ENCODE results near the gene LGALS8. TPM values are rescaled to one million over a fixed set of nuclear protein-coding genes. Genes with fewer than 3 reads are reported as not detected.
A peak's percentile ranks its signal among the peaks of the same experiment; 100 is the strongest.

LGALS8 gene
- total RNA-seq, 1 experiment from 2014 or later = 35.3 TPM

DNA sequence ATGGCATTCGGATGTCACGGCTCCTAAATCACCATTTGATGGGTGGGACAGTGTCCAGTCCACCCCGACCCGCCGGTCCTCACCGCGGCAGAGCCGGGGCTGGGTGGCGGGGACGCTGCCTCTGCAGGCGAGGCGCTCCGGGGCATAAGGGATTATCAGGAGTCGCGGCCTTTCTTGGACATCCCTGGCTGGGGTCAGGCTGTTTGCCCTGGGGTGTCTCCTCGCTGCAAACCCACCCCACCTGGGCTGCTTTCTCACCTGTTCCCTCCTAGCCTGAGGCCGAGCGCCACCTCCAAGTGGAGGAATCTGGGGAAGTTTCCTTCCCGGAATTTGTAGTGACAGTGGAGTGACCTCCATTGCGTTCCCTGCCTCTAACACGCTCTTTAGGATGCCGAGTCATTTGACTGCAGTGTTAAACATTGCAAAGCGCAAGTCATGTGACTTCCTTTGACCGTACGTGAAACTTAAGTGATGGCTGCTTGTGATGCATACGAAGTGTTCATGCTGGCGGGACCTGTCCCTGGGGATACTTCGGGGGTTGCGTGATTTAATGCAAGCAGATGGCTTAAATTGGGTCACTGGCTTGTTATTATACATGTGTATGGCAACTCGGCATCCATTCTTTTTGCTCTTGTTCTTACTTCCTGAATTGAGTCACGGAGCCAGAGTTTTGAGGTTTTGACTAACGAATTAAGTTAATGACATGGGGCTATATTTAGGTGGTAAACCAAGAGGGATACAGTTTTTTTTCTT lies 536 bp downstream of the LGALS8 start:
- peak overlapping the region; percentile 67 for H3K4me3 ChIP-seq (ENCODE audit: low read depth, low read length, poor library complexity, severe bottlenecking)
- peak; percentile 83 for DNase-seq (ENCODE audit: low spot score)
- POLR2A ChIA-PET (ENCODE audit: low non-redundant PET) = no interaction called here
- TF ChIP-seq EZH2 (IDR thresholded peaks at IDR 0.05; ENCODE audit: borderline replicate concordance, low read depth, low read length, poor library complexity, severe bottlenecking) = no peak
- TF ChIP-seq, protein P1, sequence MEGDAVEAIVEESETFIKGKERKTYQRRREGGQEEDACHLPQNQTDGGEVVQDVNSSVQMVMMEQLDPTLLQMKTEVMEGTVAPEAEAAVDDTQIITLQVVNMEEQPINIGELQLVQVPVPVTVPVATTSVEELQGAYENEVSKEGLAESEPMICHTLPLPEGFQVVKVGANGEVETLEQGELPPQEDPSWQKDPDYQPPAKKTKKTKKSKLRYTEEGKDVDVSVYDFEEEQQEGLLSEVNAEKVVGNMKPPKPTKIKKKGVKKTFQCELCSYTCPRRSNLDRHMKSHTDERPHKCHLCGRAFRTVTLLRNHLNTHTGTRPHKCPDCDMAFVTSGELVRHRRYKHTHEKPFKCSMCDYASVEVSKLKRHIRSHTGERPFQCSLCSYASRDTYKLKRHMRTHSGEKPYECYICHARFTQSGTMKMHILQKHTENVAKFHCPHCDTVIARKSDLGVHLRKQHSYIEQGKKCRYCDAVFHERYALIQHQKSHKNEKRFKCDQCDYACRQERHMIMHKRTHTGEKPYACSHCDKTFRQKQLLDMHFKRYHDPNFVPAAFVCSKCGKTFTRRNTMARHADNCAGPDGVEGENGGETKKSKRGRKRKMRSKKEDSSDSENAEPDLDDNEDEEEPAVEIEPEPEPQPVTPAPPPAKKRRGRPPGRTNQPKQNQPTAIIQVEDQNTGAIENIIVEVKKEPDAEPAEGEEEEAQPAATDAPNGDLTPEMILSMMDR (conservative IDR thresholded peaks at IDR 0.05; ENCODE audit: low read depth, low read length) = no peak
- peak overlapping the region; percentile 78 for H3K27ac ChIP-seq (ENCODE audit: low read depth, low read length, poor library complexity, severe bottlenecking)
- intact Hi-C loops (cut with micrococcal nuclease; ENCODE audit: unreplicated experiment) = no loop called here
- CTCF ChIA-PET = no interaction called here
- H3K9me3 ChIP-seq (ENCODE audit: low read depth, low read length, poor library complexity, severe bottlenecking) = no peaks in the 10 kb centered on the region
- no peaks in the 10 kb centered on the region for H3K27me3 ChIP-seq (replicated peaks; ENCODE audit: insufficient read depth, low read depth, low read length, poor library complexity)
- H3K36me3 ChIP-seq (ENCODE audit: insufficient read depth, low read length, poor library complexity, severe bottlenecking) = no peaks in the 10 kb centered on the region
- peaks cover 4% of the 10 kb centered on the region for H3K4me1 ChIP-seq (ENCODE audit: insufficient read depth, low read length, poor library complexity, severe bottlenecking)
- BruUV-seq (replicated peaks) = no TSS peak

DNA sequence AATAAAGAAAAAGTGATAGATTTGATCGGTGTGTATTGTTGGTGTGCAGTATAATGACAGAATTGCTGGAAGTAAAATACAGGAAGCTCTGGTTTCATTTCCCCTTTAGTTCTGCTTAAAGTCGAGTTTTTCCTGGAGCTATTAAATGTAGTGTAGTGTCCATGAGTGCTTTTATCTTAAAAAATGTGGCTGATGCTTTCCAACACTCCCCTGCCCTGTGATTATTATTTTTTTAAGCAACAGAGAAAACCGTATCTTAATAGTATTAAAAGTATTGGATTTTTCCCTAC lies 1.1 kb downstream of the LGALS8 start:
- ChIA-PET POLR2A (ENCODE audit: low non-redundant PET) (no interaction called here), CTCF (no interaction called here)
- Histone ChIP-seq H3K9me3 (ENCODE audit: low read depth, low read length, poor library complexity, severe bottlenecking) (no peaks in the 10 kb centered on the region), H3K4me3 (ENCODE audit: low read depth, low read length, poor library complexity, severe bottlenecking) (peak overlapping the region; percentile 67), H3K27me3 (replicated peaks; ENCODE audit: insufficient read depth, low read depth, low read length, poor library complexity) (no peaks in the 10 kb centered on the region), H3K36me3 (ENCODE audit: insufficient read depth, low read length, poor library complexity, severe bottlenecking) (no peaks in the 10 kb centered on the region), H3K4me1 (ENCODE audit: insufficient read depth, low read length, poor library complexity, severe bottlenecking) (peaks cover 4% of the 10 kb centered on the region), H3K27ac (ENCODE audit: low read depth, low read length, poor library complexity, severe bottlenecking) (peak overlapping the region; percentile 78)
- no peak for DNase-seq (ENCODE audit: low spot score)
- no TSS peak for BruUV-seq (replicated peaks)
- TF ChIP-seq EZH2 (IDR thresholded peaks at IDR 0.05; ENCODE audit: borderline replicate concordance, low read depth, low read length, poor library complexity, severe bottlenecking) = no peak
- intact Hi-C loops (cut with micrococcal nuclease; ENCODE audit: unreplicated experiment) = no loop called here

DNA sequence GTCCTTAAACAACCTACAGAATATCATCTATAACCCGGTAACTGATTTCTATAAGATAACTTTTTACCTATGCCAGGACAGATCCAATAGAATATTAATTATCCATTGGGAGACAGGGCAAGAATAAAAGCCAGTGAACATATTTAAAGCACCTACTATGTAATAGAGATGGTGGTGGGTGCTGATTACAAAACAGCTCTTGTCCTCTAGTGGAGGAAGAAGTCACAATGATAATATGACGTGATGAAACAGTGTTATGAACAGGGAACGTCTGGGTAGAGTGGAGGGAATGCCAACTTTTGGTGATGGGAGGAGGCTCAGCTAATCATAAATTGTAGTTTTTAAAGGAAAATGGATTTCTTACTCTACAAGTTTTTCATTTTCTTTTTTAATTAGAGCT lies 2.3 kb downstream of the LGALS8 start:
- no peak for DNase-seq (ENCODE audit: low spot score)
- no peaks in the 10 kb centered on the region for H3K9me3 ChIP-seq (ENCODE audit: low read depth, low read length, poor library complexity, severe bottlenecking)
- BruUV-seq (replicated peaks) = no TSS peak
- H3K4me3 ChIP-seq (ENCODE audit: low read depth, low read length, poor library complexity, severe bottlenecking) = no peak overlapping the region
- H3K36me3 ChIP-seq (ENCODE audit: insufficient read depth, low read length, poor library complexity, severe bottlenecking) = no peaks in the 10 kb centered on the region
- TF ChIP-seq EZH2 (IDR thresholded peaks at IDR 0.05; ENCODE audit: borderline replicate concordance, low read depth, low read length, poor library complexity, severe bottlenecking) = no peak
- TF ChIP-seq, protein P1 (conservative IDR thresholded peaks at IDR 0.05; ENCODE audit: low read depth, low read length) = no peak
- ChIA-PET CTCF (no interaction called here), POLR2A (ENCODE audit: low non-redundant PET) (no interaction called here)
- H3K27me3 ChIP-seq (replicated peaks; ENCODE audit: insufficient read depth, low read depth, low read length, poor library complexity) = no peaks in the 10 kb centered on the region
- intact Hi-C loops (cut with micrococcal nuclease; ENCODE audit: unreplicated experiment) = no loop called here
- H3K4me1 ChIP-seq (ENCODE audit: insufficient read depth, low read length, poor library complexity, severe bottlenecking) = peaks cover 4% of the 10 kb centered on the region
- H3K27ac ChIP-seq (ENCODE audit: low read depth, low read length, poor library complexity, severe bottlenecking) = no peak overlapping the region

DNA sequence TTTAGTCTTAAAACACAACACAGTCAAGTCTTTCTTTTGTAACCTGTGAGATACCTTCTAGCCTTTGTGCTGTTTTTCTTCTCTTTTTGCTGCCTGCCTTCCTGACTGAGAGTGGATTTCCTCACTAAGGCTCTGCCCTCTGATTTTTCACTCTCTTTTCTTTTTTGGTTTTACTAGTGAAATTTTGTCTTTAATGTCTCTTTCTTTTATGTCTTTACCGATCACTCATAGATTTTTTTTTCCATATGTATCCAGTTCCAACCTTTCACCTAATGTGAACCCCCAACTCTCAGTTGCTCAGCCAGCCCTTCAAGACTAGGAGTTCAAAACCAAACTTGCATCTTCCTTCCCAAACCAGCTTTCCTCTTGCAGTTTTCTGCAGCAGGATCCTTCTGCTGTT lies 6.5 kb downstream of the LGALS8 start:
- no peak for DNase-seq (ENCODE audit: low spot score)
- Histone ChIP-seq H3K9me3 (ENCODE audit: low read depth, low read length, poor library complexity, severe bottlenecking) (no peaks in the 10 kb centered on the region), H3K4me3 (ENCODE audit: low read depth, low read length, poor library complexity, severe bottlenecking) (no peak overlapping the region), H3K27me3 (replicated peaks; ENCODE audit: insufficient read depth, low read depth, low read length, poor library complexity) (no peaks in the 10 kb centered on the region), H3K27ac (ENCODE audit: low read depth, low read length, poor library complexity, severe bottlenecking) (no peak overlapping the region), H3K4me1 (ENCODE audit: insufficient read depth, low read length, poor library complexity, severe bottlenecking) (peaks cover 2% of the 10 kb centered on the region), H3K36me3 (ENCODE audit: insufficient read depth, low read length, poor library complexity, severe bottlenecking) (no peaks in the 10 kb centered on the region)
- no TSS peak for BruUV-seq (replicated peaks)
- ChIA-PET CTCF (no interaction called here), POLR2A (ENCODE audit: low non-redundant PET) (no interaction called here)
- intact Hi-C loops (cut with micrococcal nuclease; ENCODE audit: unreplicated experiment) = loop anchor here (2.0 kb wide), 1 partner anchor 427 kb away; no protein-coding TSS in a partner anchor
- no peak for TF ChIP-seq EZH2 (IDR thresholded peaks at IDR 0.05; ENCODE audit: borderline replicate concordance, low read depth, low read length, poor library complexity, severe bottlenecking)

All from A673 (cell line).